Epithelial cell of umbilical artery (primary cell): Measurements from ENCODE around the gene FCGR1A. TPM values are rescaled to one million over a fixed set of nuclear protein-coding genes. Genes with fewer than 3 reads are reported as not detected.

ENCODE experiments used
- total RNA-seq: library from RNA; depleted of rRNA; stranded (reverse); fragments of >200 nt; gene quantifications from 2 replicates; pipeline ENCODE4 v1.2.3, GENCODE V29; 2014

Gene FCGR1A
- total RNA-seq, result not detected in 2 replicates

DNA sequence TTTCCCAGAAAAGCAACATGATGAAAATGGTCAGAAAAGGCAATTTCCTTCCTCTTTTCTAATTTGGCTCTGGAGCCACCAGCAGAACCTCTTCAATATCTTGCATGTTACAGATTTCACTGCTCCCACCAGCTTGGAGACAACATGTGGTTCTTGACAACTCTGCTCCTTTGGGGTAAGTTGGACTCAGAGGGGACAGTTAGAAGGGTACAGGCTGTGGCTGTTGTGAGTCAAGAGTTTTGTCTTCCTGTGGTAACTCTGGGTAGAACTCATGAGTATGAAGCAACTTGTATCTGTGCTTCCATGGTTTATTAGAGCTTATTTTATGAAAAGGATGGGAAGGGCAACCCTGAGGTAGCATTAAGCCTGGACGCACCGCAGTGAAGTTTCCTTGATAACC is at the start of gene FCGR1A:
Gene FCGR1A, plus strand, starts transcription at position 95 of the 400 bp plus-strand sequence. Its CDS starts 50 bp downstream, at position 145.

Other genes with a start within 250 kb of the FCGR1A start
- gene PPIAL4C, start 198.8 kb upstream of the FCGR1A start, total RNA-seq, result not detected in 2 replicates
- 9.7 and 13.8 TPM in 2 replicates for gene BOLA1, start 116.9 kb downstream of the FCGR1A start, total RNA-seq
- 2.3 and 4.9 TPM in 2 replicates for gene SV2A, start 135.2 kb downstream of the FCGR1A start, total RNA-seq
- 8.8 and 9.3 TPM in 2 replicates for gene SF3B4, start 145.1 kb downstream of the FCGR1A start, total RNA-seq
- gene MTMR11, start 154.2 kb downstream of the FCGR1A start, total RNA-seq, result 3.9 and 4.9 TPM in 2 replicates
- 9.7 and 14.0 TPM in 2 replicates for gene OTUD7B, start 228.0 kb downstream of the FCGR1A start, total RNA-seq